ELF-1 (cell line): ENCODE data around the gene ZNF236.

Experiments used
- DNase-seq: peaks from one replicate; pipeline ENCODE4 v3.0.0-alpha.2; 2016; ENCODE audit warnings: low read depth, low spot score

The ZNF236 gene

DNA sequence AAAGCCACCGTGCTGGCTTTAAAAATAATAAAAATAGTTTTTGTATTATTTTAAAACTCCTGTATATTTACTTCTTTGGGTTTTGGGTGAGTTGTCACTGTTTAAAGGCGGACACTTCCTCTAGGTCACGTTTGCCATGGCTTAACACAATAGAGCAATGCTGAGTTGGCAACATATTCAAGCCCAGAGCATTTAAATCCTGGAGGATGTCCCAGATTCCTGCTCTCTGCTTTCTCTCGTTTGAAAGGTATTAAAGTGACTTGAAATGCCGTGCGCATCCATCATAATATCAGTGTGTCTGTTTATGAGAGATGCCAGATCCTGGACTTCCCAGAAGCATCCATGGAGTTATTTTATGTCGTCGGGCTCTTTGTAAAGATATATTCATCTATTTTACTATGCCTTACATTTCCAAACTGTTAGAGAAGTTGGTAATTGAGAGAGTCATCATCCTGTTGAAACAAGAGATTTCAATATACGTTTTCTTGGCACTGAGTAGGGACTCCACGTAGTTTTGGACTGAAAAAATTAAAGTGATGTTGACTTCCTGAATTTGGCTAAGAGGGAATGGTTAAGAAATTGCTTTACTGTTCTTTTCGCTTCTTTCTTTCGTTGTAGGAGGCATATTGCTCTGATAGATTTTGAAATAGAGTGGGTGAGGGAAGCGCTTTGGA, 150.6 kb downstream of the ZNF236 start:
- no peak for DNase-seq

DNA sequence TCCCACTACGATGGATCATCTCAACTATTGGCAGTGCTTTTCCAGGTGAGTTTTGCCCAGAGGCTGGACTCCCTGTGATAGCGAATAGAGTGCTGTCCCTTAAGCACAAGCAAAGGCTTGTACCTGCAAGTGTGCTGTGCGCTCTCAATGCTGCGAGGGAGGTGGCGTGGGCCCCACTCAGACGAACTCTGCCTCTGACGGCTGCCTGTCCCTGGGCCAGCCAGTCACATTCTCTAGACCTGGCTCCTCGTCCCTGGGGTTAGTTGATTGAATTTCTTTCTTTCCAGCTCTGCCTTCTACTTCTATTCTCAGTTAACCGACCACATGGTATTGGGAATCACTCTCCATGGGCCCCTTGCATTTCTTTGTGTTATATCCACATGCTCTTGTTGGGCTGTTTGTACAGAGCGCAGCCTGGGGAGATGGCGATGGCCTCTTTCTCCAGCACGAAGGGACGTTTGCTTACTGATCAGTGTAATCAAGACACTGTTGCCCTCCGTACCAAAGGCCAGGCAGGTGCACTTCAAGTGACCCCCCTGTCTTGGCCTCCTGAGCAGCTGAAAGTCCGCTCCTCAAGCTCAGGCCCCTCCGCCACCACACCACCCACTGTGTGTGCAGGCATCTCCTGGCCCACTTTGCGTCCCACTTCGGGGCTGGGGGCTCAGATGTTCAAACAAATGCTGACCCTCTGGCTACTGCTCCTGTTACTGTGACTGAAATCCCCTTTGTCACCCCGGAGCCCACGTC, 151.3 kb downstream of the ZNF236 start:
- no peak for DNase-seq

DNA sequence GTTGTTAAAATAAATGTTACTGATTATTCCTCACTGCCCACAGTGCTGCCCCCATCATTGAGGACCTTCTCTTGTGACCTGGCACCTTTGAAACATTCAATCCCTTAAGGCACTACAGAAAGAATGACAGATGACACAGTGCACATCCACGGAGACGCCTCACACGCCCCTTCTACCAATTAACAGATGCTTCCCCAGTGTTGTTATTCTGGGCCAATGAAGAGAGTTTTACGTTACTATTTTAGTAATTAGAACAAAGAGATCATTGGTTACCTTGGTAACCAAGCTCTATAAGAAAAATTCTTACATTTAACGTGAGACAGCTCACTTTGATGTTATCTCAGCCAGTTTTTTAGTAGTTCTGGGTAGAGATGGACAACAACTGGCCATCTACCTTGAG, 152.0 kb downstream of the ZNF236 start:
- no peak for DNase-seq

GRCh38 chr18:76975577-76976110, 153.3 kb downstream of the ZNF236 start:
- no peak for DNase-seq

- DNase-seq: no peak
These were observed 154.8 kb downstream of the ZNF236 start for GRCh38 chr18:76977108-76977621.

- no peak for DNase-seq
These were observed 155.4 kb downstream of the ZNF236 start for GRCh38 chr18:76977684-76978232.

DNA sequence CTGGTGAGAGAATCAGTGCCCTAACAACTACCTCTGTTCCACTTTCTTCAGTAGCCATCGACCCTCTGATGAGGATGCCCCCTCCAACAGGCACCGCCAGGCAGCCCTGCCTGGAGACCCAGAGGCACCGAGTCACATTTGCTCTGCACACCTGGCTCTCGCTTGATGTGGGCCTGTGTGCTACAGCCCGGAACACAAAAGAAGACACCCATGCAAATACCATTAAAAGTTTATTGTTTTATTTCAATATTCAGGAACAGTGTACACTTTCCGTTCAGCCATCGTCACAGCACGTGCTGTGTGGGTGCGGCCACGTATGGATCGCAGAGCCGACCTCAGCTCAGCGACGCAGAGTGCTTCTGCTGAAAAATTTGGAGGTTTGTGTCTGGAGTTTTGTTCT, 156.3 kb downstream of the ZNF236 start:
- DNase-seq: no peak

GRCh38 chr18:76979111-76979751, 156.9 kb downstream of the ZNF236 start:
- no peak for DNase-seq

DNA sequence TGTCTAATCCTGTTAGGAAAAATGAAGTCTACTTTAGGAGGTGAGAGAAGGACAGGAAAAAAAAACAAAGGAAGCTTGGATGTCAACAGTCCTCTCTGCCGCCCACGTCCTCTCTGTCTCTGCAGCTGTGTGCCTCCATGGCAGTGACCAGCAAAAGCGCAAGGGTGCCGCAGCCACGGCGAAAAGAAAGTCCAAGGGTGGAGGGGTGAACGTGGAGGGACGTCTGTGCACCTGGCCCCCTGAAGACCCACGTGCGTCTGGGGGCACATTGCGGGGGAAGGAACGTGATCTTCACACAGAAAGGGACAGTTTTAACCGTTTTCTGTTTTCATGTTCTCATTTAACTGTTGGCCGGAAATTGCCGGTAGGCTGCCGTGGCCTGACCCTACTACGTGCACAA, 157.5 kb downstream of the ZNF236 start:
- no peak for DNase-seq

DNA sequence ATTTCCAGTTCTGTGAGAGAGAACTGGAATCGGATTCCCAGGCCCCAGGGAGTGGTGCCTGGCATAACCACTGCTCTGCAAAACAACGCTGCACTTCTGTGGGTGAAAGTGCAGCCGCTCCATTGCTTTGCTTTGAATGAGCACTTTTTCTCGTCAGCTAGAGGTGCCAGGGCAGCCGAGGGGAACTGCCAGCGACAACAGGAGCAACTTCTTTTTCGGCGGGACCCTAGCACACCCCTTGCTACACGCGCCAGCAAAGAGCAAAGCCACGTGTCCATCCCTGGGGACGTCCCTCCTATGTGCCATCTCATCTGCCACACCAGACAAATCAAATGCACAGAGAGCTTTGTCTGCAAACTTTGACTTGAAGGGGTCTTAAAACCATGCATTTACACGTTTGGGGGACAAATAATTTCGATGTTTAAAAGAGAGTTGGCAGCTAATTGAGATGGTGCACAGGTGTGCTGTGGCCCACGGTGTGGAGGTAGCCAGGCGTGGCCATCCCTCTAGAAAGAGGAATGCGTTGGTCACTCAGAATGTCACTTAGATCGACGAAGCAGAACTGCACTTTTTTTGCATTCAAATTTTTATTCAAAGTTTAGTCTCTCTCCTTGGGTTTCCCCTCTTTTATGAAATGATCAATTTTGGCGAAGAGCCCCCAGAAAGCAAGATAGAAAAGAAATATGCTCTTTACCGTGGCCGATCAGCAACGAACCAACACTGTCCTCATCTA, 158.5 kb downstream of the ZNF236 start:
- no peak for DNase-seq

DNA sequence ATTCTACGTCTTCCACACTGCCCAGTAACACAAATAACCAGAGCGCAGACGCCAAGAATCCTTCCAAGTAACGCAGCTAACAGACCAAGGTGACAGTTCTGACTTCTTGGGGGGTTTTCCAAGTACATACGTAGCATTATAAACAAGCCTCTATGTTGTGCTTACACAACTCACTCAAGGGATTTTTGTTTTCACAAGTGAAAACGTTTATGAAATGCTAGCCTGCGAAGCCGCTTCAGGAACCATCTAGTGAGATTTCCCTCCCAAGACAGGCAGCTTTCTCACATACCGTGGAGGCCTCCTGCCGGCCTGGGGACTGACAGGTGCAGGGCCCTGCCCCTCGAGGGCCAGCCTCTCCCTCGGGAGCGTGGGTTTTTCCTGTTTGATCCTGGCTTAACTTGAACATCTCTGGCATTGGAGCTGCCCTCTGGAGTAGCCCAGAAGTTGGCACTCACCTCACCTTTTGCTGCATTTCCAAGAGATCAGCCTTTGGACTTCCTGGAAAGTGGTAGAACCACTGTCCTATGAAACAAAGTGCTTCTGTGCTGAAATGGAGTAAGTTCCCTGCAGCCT, 159.1 kb downstream of the ZNF236 start:
- no peak for DNase-seq

DNA sequence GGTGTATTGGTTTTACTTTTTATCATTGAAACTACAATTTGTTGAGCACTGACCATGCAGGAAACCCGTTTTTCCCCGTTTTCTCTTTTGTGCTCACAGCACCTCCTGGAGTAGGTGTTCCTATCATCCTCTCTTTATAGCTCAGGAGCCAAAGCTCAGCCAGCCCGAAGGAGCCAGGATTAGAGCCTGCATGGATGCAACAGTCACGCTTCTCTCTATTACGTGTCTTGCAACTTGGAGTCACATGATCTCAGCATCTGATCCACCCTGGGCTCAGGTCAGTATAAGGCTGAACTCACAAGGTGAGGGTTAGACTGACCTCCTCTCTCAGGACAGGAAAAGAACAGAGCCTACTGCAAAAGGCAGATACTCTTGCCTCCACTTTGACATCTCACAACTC, 159.7 kb downstream of the ZNF236 start:
- no peak for DNase-seq

GRCh38 chr18:76982841-76983583, 160.7 kb downstream of the ZNF236 start:
- DNase-seq: peak; percentile 90

GRCh38 chr18:76983613-76984051, 161.3 kb downstream of the ZNF236 start:
- no peak for DNase-seq

DNA sequence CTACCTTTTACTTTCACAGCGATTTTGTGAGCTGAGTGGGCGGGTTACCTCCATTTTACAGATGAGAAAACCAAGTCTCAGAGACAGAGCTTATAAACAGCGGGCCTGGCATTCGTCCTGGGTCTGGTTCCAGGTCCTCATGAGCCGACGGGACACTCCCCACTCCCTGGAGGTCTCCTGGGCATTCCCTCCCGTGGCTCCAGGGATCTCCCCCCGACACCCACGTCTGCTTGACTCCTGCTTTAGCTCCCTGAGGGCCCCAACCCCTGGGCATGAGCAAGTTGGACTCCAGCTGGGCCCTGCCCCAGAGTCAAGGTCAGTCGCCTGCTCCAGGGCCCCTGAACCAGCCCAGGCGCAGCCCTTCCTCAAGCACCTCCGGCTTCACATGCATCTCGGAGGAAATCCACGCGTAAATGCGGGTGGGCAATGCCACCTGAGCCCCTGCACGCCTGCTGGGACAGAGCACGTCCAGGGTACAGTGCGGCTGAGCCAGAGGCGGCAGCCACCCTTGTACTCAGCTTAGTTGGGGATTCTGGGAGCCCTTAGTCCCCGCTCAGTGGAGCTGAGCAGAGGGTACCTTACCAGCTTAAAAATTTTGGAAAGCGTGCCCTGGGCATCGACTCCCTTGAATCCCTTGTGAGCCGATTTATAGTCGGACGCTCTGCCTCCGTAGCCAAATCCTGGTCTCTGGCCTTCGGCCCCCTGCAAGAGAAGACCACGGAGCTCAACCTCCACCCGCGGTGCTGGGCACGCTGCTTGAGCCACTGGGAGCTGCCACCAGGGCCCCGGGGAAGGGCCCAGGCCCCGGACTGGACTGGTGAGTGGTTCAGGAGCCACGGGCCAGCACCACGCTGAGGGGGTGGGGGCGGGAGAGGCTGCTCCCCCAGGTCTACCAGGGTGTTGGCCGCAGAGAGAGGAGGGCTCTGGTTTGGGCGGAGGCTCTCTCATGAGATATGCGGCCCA, 162.1 kb downstream of the ZNF236 start:
- DNase-seq: no peak

GRCh38 chr18:76985156-76985950, 163.0 kb downstream of the ZNF236 start:
- no peak for DNase-seq

DNA sequence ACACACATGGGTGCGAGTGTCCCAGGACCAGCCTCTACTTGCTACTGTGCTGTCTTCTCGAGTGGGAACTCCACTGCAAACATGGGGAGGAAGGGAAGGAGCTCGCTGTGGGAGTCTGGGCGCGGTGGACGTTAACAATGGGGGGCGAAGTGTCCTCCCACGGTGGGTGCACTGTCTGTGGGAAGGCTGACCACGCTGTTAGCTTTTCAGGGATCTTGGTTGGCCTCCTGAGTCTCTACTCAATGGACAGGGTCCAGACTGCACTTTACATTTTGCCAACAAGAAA, 163.5 kb downstream of the ZNF236 start:
- DNase-seq: no peak

DNA sequence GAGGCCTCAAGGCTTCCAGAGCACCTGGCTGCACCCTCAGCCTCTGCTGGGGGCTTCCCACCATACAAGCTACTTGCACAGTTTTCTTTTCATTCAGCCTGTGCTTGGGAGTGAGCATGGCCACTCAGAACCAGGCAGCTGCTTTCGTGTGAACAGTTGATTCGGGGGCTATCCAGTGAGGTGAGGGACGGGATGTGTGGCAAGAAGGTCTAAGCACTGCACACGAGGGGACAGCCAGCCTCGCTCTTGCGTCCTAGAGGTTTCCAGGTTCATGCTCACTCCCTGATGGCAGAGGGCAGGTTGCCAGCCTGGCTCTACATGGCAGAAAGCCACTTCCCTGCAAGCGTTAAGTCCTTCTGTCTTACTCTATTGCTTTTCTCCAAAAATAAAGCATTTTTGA, 164.0 kb downstream of the ZNF236 start:
- no peak for DNase-seq
